NCI-H1417 (cell line): ENCODE results near the gene MICAL1.

ENCODE experiments used
- DNase-seq, 3 experiments: peaks; one replicate each; lab custom pipeline; 2025; lab: John Stamatoyannopoulos, UW

The MICAL1 gene, protein sequence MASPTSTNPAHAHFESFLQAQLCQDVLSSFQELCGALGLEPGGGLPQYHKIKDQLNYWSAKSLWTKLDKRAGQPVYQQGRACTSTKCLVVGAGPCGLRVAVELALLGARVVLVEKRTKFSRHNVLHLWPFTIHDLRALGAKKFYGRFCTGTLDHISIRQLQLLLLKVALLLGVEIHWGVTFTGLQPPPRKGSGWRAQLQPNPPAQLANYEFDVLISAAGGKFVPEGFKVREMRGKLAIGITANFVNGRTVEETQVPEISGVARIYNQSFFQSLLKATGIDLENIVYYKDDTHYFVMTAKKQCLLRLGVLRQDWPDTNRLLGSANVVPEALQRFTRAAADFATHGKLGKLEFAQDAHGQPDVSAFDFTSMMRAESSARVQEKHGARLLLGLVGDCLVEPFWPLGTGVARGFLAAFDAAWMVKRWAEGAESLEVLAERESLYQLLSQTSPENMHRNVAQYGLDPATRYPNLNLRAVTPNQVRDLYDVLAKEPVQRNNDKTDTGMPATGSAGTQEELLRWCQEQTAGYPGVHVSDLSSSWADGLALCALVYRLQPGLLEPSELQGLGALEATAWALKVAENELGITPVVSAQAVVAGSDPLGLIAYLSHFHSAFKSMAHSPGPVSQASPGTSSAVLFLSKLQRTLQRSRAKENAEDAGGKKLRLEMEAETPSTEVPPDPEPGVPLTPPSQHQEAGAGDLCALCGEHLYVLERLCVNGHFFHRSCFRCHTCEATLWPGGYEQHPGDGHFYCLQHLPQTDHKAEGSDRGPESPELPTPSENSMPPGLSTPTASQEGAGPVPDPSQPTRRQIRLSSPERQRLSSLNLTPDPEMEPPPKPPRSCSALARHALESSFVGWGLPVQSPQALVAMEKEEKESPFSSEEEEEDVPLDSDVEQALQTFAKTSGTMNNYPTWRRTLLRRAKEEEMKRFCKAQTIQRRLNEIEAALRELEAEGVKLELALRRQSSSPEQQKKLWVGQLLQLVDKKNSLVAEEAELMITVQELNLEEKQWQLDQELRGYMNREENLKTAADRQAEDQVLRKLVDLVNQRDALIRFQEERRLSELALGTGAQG

DNA sequence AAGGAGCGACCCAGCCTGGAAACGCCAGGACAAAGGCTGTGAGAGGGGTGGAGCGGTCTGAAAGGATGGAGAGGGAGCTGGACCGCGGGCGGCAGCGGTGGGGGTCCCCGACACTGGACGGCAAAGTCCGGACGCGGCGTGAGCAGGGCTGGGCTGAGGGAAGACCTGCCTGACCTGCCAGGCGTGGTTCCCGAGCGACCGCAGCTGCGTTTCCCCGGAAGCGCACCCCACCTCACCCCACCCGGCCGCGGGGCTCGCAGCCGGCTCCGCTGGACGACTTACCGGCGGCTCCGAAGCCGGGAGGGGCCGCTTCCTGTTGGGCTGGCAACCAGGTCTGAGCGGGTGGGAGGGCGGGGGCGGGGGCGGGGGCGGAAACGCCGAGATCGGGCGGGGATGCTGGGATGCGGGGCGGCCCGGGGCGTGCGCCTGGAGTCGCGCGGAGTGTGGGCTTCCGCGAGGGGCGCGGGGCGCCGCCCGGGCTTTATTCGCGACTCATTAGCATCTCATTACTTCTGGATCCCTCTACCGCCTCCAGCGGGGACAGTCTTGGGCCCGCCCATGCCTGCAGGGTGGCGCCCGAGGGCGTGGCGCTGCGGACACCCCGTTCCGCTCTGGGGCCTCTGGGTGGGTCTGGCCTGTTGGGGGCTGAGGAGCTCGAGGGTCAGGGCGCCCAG, at the start of gene MICAL1:
Gene MICAL1, minus strand, starts transcription at position 336 of the 674 bp plus-strand sequence. CDS start 1,576 bp downstream, outside the sequence.
- DNase-seq, result peak; percentile 79 to 89 (median 86)

DNA sequence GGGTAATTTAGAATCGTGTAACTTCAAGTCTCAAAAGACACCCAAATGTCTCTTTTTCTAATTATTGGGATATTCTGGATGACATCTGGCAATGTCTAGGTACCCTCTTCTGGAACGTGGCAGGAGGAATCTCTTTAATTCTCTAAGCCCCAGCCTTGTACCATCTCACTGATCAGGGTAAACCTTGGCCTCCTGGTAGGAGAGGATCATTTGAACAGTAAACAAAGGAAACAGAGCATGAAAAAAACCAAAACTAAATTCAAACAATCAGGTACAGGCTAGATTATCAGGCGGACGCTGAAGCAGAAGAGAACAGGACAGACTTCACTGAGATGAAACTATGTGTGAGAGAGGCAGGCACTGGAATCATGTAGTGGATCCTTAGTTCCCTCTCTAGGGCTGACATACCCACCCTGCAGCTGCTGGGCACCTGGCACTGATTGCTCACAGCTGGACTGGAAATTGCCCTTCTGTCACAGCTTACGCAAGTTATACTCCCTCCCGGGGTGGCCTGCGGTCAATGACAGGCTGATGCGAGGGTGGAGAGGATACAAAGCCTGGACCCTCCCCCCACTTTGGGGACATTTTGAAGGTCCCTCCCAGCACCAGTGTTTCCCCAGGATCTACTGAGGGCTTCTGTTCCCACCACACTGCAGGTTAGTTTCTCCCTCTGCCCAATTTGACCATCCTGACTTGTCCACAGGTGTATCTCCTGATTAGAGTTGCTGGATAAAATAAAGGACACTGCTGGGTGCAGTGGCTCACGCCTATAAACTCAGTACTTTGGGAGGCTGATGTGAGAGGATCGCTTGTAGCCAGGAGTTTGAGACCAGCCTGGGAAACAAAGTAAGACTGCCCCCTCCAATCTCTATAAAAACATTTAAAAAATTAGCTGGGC, 48.0 kb upstream of the MICAL1 start:
- DNase-seq, result peak in 2 of 3 experiments; percentile 40 to 68

DNA sequence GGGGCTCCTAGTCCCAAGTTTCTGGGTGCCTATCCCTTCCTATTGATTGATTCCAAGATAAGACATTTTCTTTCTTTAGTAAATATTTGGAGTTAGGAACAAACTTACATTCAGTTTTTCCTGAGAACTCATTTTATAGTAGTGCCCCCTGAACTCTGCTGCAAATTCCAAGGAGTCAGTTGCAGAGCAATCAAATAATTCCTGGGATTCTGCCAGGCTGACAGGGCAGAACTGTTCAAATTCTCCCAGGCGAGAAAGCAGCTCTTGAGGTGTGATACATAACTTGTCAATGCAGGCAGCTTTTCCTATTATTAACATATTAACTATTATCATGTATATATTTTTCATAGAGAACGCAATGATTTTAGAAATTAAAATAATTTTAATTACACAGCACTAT, 43.4 kb upstream of the MICAL1 start:
- no peak for DNase-seq

DNA sequence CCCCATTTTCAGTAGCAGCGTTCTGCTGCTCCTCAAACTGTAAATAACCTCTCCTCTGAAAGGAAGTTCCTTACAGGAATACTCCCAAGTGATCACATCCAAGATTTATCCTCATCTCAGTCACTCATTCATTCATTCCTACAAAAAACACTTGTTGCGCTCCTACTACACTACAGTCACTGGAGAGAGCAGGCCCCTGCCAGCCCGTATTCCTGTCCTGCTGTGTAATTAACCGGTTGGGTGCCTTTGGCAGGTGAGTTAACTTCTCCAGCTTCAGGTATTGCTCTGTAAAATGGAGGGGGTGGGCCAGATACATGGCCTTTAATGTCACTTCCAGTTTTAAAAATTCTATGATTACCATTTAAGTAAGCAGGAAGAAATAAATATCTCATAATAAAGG, 42.5 kb upstream of the MICAL1 start:
- DNase-seq, result peak in 2 of 3 experiments; percentile 38 to 73

DNA sequence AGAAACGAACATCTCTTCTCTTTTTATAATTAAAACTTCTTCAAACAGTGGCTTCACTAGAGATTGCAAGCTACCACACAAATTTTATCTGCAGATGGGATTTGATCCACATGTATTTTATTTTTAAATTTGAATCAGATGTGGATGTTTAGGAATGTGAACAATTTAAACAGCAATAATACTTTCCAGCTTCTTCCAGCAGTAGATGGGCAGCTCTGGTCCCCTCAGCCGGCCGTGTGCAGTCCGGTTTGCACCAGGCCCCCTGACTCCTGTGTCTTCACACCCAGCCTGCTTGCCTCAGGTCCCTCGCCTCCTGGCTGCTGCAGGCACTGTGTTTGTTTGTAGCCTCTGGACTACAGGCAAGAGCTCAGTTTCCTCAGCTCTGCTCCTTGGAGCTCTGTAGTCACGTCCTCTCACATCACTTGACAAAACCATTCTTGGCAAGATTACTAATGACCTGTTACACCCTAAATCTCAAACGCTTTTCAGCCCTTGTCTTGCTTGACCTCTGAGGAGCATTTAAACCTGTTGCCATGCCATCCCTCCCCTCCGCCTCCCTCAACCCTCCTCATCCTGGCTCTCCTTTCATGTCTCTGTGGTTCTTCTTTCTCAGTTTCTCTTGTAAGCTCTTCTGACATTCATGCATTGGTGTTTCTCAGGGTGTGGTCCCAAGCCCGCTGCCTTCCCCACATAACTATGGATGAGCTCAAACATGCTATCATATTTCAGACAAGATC, 40.6 kb upstream of the MICAL1 start:
- DNase-seq, result no peak

DNA sequence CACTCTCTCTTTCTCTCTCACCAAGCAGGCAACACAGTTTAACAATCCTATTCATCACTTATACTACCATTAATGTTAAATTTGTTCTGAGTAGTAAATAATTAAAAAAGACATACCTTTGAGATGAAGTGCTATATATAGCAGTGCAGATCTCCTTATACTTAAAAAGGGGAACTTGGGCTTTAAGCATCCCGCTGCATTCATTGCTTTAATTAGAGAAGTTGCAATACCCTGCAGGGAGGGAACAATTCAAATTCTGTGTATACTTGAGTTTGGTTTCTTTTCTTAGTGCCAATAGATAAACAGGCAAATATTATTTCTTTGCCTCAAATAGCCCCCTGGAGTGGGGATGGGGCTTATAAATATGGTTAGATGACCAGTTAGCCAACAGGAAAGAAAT, 38.3 kb upstream of the MICAL1 start:
- no peak for DNase-seq

DNA sequence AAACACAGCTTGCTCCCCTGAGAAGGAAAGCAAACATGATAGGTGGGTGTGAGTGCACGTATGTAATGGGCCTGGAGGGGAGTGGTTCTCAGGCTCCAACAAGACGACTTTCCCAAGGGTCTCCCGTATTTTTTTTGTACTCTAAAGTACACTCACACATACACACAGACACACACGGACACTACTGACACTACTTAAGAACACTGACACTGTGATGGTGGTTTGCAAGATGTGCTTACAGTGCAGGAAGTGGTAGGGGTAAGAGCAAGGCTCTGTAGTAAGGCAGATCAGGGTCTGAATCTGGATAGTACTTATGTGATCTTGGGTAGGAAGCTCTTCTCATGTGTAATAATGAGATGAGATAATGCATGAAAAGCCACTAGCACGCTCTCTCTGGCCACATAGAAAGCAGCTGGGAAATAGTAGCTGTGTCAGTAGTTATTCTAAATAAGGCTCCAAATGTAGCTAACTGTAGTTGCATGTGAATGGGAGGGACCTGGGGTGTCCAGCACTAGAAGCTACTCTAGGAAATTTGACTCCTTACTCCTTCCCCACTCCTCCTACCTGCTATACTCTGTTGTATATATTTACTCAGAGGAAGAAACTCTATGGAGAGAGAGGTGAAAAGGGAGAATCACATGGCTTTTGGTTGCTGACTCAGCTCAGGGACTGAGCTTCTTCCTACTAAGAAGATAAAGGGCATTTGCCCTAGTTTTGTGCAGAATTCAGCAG, 35.8 kb upstream of the MICAL1 start:
- peak in 1 of 3 experiments; percentile 52 for DNase-seq

DNA sequence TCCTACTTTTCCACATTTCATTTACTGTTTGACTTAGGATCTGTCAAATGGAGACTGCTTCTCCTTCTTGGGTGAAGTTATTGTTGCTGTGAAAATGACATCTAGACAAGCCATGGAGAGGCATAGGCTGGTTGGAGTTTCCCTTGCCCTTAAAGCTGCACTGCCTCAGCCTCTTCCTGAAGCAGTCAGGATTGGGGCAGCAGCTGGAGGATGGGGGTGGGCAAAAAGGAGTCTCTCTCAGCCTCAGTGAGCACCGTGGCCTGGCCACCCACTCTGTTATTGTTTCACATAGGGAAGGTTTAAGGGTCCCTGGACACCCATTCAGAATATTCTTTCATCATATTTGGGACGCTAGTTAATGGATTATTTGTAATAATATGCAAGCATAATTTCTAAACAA, 35.1 kb upstream of the MICAL1 start:
- no peak for DNase-seq

DNA sequence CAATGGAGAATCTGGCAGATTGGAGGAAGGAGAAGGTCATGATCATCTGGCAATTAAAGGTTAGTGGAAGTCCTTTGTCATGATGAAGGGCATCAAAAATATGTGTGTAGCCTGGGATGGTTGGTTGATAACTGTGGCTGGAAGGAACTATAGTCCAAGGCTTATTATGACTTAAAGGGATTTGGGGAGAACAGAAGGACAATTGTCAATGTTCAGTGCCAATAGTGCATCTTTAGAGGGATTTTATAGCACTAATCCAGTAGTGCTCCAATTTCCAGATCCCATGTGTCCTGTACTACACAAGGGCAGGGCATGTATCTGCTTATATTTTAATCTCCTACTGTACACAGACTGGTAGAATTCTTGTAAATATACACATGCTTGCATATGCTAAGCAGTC, 32.4 kb upstream of the MICAL1 start:
- DNase-seq, result no peak

DNA sequence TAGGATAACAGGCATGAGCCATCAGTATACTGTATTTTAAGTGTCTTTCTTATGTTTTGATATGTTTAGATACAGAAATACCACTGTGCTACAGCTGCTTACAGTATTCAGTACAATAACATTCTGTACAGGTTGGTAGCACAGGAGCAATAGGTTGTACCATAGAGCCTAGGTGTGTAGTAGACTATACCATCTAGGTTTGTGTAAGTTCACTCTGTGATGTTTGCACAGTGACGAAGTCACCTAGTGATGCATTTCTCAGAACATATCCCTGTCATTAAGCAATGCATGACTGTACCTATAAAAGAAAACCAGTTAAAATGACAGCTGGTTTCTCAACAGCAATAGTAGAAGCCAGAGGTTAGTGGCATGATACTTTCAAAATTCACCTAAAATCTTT, 30.5 kb upstream of the MICAL1 start:
- peak in 1 of 3 experiments; percentile 3 for DNase-seq

DNA sequence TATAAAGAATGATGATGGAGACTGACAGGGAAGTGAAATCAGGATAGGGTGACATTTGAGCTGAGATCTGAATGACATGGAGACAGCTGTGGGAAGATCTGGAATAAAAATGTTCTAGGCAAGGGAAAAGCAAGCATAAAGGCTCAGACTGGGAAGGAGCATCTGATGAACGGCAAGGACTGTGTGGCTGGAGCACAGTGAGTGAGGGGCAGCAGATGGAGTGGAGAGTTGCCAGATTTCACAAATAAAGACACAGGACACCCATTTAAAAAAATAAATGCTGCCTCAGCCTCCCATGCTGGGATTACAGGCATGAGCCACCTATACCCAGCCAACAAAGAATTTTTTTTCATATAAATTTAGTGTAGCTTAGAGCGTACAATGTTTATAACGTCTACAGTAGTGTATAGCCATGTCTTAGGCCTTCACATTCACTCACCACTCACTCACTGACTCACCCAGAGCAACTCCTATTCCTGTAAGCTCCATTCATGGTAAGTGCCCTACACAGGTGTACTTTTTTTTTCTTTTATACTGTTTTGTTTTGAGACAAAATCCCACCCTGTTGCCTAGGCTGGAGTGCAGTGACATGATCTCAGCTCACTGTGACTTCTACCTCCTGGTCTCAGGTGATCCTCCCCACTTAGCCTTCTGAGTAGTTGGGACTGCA, 29.8 kb upstream of the MICAL1 start:
- no peak for DNase-seq

DNA sequence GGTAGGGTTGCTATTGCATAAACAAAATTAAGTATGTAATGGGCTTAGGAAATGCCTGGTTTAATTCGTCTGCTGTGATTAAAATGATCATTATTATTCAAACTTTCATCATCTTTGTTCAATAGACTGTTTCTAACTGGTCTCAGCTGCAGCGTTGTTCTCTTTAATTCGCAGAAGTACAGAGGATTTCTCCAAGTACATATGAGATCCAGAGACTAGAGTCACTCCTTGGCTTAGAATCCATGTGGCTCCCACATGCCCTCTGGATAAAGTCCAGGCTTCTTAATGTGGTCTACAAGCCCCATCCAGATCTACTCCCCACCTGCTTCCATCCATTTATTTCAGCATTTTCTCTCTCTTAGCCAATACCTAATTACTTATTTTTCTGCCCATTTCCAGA, 28.6 kb upstream of the MICAL1 start:
- peak in 1 of 3 experiments; percentile 26 for DNase-seq

DNA sequence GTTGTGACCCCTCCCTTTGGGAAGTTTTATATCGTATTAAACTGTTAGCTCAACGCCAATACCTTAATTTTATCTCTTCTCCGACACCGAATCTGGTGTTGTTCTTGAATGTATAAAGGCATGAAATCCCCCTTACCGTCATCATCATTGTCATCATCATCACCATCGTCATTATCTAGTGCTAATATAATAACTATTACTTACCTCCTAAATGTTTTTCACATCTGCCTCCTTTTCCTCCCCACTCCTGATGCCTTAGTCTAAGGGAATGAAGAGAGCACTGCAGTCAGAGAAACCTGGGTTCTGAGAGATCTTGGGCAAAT, 28.1 kb upstream of the MICAL1 start:
- DNase-seq, result no peak

DNA sequence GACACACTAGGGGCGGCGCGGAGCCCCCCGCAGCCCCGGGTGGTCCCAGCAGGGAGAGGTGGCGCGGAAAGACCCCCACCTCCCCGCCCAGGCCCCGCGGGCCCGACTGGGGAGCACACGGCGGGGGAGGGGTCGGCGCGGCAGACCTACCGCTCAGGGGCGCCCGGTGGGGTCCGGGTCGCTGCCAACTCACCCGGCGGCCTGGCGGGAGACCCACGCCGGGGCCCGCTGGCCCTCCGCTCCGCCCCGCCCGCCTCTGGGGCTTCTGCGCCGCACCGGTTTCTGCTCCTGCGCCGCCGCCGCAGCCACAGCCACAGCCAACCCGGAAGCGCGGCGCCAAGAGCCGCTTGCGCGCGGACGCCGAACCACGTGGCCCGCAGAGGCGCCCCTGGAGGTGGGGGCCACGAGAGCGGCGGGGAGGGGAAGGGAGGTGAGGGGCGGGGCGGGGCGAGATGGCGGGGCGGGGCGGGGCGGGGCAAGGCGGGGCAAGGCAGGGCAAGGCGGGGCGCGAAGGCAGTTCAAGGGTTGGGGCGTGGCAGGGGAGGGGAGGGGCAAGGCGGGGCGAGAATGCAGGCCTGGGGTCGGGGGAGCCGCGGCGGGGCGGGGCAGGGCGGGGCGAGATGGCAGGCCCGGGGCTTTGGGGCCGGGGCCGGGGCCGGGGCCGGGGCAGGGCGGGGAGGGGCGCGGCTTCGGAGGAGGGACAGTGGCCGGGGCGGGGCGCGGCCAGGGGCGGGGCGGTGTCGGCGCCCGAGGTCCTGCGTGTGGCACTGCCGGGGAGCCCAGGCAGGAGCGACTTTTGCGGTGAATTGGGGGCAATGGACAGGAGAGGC, 27.5 kb upstream of the MICAL1 start, which contains the start of gene ZBTB24:
Gene ZBTB24, minus strand, starts transcription at position 315 of the 830 bp plus-strand sequence. CDS start 1,193 bp downstream, outside the sequence.
- DNase-seq, result peak; percentile 86 to 93 (median 92)

DNA sequence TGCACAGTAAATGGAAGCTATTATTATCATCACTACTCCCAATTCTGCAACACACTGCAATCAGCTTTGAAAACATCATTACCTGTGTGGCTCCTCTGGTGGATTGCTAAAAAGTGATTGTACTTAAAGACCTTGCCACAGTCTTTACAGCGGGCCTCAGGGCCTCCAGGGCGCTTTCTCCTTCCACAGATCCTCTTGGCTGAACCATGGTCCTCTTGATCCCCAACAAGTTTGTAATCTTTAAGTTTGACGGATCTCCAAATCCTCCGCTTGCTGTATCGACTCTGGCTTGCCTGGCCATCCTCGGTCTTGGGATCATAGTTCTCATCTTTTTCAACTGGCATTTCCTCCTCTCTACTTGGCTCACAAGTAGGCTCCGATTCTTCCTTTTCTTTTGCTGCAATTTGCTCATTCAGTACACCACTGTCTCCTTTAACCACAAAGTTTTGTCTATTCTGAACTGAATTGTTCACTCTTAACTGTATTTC, 25.5 kb upstream of the MICAL1 start:
- DNase-seq, result no peak

DNA sequence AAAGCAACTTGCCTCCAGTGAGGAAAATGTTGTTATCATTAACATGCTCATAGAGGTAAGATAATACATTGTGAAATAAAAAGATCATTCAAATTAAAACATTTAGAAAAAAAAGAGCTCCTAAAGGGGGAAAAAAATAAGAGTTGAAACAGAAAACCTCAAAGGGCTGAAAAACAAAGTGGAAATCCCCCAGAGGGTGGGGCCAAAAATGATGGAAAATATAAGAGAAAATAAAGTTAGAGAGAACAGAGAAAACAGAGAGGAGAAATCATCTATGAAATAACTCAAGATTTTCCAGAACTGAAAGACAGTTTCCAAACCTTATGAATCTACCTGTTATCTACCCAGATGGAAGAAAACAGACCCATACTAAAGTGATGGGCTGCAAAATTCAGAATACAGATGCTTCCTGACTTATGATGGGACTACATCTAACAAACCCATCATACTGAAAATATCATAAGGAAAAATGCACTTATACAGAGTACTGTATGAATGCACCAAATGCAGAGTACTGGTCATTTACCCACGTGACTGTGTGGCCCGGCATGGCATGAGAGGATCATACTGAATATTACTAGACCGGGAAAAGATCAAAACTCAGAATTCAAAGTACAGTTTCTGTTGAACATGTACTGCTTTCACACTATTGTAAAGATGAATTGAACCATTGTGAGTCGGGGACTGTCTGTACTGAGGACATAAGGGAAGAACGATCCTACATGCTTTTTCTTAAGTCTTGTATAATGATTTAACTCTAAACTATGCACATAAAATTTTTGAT, 23.5 kb upstream of the MICAL1 start:
- DNase-seq, result no peak

DNA sequence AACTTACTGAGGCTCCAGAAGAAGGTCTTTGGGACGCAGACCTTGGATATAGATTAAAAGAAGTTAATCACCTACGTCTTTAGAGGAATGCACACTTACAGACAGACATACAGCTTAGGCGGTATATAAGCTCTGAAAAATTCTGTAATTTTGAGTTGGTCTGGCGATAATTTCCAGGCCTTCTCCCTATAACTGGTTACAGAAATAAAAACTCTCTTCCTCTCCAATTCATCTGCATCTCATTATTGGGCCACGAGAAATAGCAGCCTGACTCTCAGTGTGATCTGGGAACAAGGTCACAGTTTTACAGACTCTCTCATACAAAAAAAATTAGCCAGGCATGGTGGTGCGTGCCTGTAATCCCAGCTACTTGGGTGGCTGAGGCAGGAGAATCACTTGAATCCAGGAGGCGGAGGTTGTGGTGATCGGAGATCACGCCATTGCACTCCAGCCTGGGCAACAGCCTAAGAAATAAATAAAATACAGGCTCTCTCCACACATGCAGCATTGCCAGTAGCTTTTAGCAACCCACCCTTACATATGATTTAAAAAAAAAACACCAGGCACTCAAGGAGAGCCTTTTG, 22.7 kb upstream of the MICAL1 start:
- no peak for DNase-seq
